ENCODE results near the gene TCF25.

DNA sequence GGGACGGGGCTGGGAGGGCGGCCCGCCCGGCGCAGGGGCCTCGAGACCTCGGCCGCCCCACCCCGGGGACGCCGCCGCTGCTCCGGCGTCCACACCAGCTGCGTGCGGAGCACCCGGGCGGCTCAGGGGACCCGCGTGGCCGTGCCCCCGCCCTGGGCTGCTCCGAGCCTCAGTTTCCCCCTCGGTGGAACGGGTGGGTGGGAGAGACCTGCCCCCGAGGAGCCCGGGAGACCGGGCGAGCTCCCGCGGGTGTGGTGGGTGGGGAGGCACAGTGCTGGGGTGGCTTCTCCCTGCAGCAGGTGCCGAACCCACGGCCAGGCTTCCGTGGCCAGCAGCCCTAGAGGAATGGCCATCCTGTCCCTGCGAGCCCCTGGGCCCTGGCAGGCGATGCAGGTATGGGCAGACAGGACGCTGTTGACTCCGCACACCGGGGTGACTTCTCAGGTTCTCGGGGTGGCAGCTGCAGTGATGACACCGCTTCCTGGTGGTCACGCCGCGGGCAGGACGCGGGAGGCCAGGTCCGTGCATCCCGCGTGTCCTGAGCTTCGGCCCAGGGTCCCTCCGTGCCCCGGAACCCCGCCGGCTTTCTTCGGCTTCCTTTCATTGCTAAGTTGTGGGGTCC lies 75.8 kb downstream of the TCF25 start:
- TF ChIP-seq, protein P1, sequence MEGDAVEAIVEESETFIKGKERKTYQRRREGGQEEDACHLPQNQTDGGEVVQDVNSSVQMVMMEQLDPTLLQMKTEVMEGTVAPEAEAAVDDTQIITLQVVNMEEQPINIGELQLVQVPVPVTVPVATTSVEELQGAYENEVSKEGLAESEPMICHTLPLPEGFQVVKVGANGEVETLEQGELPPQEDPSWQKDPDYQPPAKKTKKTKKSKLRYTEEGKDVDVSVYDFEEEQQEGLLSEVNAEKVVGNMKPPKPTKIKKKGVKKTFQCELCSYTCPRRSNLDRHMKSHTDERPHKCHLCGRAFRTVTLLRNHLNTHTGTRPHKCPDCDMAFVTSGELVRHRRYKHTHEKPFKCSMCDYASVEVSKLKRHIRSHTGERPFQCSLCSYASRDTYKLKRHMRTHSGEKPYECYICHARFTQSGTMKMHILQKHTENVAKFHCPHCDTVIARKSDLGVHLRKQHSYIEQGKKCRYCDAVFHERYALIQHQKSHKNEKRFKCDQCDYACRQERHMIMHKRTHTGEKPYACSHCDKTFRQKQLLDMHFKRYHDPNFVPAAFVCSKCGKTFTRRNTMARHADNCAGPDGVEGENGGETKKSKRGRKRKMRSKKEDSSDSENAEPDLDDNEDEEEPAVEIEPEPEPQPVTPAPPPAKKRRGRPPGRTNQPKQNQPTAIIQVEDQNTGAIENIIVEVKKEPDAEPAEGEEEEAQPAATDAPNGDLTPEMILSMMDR (IDR thresholded peaks at IDR 0.05; ENCODE audit: insufficient read depth, low read depth, low read length) = no peak
- no peak for TF ChIP-seq EZH2 (IDR thresholded peaks at IDR 0.05; ENCODE audit: insufficient read depth, low read length)

Data from astrocyte (in vitro differentiated cells and primary cell).